ENCODE measurements around the gene GYS1.

The GYS1 gene

GRCh38 chr19:48962849-48963165, 30.3 kb downstream of the GYS1 start:
- FAIRE-seq, result no peak

GRCh38 chr19:48962029-48962848, 30.9 kb downstream of the GYS1 start:
- no peak for FAIRE-seq

- FAIRE-seq, result no peak
Measured at GRCh38 chr19:48961673-48962028, 31.5 kb downstream of the GYS1 start.

- no peak for FAIRE-seq
Measured at GRCh38 chr19:48961051-48961649, 32.0 kb downstream of the GYS1 start.

- FAIRE-seq, result no peak
Measured at GRCh38 chr19:48959341-48960239, 33.5 kb downstream of the GYS1 start.

- no peak for FAIRE-seq
Measured at GRCh38 chr19:48958006-48958405, 35.1 kb downstream of the GYS1 start.

- FAIRE-seq, result no peak
Measured at GRCh38 chr19:48955308-48955958, 37.7 kb downstream of the GYS1 start.

- FAIRE-seq, result no peak
Measured at GRCh38 chr19:48954595-48955307, 38.4 kb downstream of the GYS1 start, which contains the start of gene BAX. BAX (plus strand) TSS chr19:48954875; CDS start chr19:48954929, 54 bp downstream.

GRCh38 chr19:48953990-48954594, 39.0 kb downstream of the GYS1 start:
- FAIRE-seq, result no peak

- FAIRE-seq, result no peak
Measured at GRCh38 chr19:48953141-48953540, 40.0 kb downstream of the GYS1 start.

GRCh38 chr19:48950830-48951519, 42.1 kb downstream of the GYS1 start:
- FAIRE-seq, result no peak

GRCh38 chr19:48950159-48950558, 43.0 kb downstream of the GYS1 start:
- FAIRE-seq, result no peak

- no peak for FAIRE-seq
Measured at GRCh38 chr19:48947258-48947542, 45.9 kb downstream of the GYS1 start.

GRCh38 chr19:48946463-48947257, 46.4 kb downstream of the GYS1 start:
- FAIRE-seq, result no peak

- no peak for FAIRE-seq
Measured at GRCh38 chr19:48945817-48946216, 47.3 kb downstream of the GYS1 start.

GRCh38 chr19:48945415-48945814, 47.7 kb downstream of the GYS1 start:
- FAIRE-seq, result no peak

- FAIRE-seq, result no peak
Measured at GRCh38 chr19:48943081-48943480, 50.0 kb downstream of the GYS1 start.

GRCh38 chr19:48940902-48941301, 52.2 kb downstream of the GYS1 start:
- no peak for FAIRE-seq

GRCh38 chr19:48938256-48938655, 54.9 kb downstream of the GYS1 start:
- FAIRE-seq, result no peak

- FAIRE-seq, result no peak
Measured at GRCh38 chr19:48935864-48936263, 57.2 kb downstream of the GYS1 start.

GRCh38 chr19:48934837-48935236, 58.3 kb downstream of the GYS1 start:
- no peak for FAIRE-seq
